ENCODE results near the gene RTCA.

DNA sequence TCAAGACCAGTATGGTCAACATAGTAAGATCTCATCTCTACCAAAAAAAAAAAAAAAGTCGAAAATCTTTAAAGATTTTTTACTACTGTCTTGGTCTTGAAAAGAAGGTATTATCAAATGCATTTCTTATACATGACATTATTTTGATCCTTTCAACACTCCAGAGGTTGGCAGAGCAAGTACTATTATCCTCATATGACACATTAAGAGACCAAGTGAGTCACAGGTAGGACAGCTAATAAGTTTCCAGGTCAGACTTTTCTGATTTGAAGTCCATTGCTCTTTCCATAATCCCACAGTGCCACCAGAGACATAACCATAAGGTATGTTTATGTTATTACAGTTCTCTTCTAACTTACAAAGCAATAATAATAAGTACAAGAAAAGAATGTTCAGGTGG lies 31.6 kb upstream of the RTCA start:
- TF ChIP-seq, protein P1, sequence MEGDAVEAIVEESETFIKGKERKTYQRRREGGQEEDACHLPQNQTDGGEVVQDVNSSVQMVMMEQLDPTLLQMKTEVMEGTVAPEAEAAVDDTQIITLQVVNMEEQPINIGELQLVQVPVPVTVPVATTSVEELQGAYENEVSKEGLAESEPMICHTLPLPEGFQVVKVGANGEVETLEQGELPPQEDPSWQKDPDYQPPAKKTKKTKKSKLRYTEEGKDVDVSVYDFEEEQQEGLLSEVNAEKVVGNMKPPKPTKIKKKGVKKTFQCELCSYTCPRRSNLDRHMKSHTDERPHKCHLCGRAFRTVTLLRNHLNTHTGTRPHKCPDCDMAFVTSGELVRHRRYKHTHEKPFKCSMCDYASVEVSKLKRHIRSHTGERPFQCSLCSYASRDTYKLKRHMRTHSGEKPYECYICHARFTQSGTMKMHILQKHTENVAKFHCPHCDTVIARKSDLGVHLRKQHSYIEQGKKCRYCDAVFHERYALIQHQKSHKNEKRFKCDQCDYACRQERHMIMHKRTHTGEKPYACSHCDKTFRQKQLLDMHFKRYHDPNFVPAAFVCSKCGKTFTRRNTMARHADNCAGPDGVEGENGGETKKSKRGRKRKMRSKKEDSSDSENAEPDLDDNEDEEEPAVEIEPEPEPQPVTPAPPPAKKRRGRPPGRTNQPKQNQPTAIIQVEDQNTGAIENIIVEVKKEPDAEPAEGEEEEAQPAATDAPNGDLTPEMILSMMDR (IDR thresholded peaks at IDR 0.05 in 4 of 5, conservative IDR thresholded peaks at IDR 0.05 in 1 of 5): no peak
- no peak for TF ChIP-seq POLR2A (IDR thresholded peaks at IDR 0.05)

Data from gastrocnemius medialis (tissue), 4 donors.